Neutrophil (primary cell): Measurements from ENCODE around the gene ALDH8A1.

Source experiments
- H3K27ac ChIP-seq: fragments of 200-600 bp; sonication (generic); 2 replicates; pipeline ENCODE4 v1.5.1; 2016; ENCODE audit warnings: mild to moderate bottlenecking, moderate library complexity
- H3K27me3 ChIP-seq: fragments of 200-600 bp; sonication (generic); 2 replicates; pipeline ENCODE4 v1.6.0; 2016; ENCODE audit warnings: mild to moderate bottlenecking
- H3K36me3 ChIP-seq: fragments of 200-600 bp; sonication (generic); 2 replicates; pipeline ENCODE4 v1.5.1; 2017
- H3K4me1 ChIP-seq, 2 experiments: fragments of 200-600 bp in 1 of 2; sonication (generic) in 1 of 2; 1 replicate in 1 of 2; 2 replicates in 1 of 2; pipeline versions ENCODE4 v1.5.1 to v1.6.1; 2013 to 2016; ENCODE audit warnings: low read depth in 1 of 2, low read length in 1 of 2, mild to moderate bottlenecking in 1 of 2, moderate library complexity in 1 of 2; ENCODE audit not compliant: control insufficient read depth in 1 of 2, insufficient read depth in 1 of 2
- H3K4me3 ChIP-seq, 2 experiments: fragments of 200-600 bp in 1 of 2; sonication (generic) in 1 of 2; 1 replicate in 1 of 2; 2 replicates in 1 of 2; pipeline ENCODE4 v1.5.1; 2013 to 2016; ENCODE audit warnings: low read depth in 1 of 2, low read length in 1 of 2, mild to moderate bottlenecking in 1 of 2, moderate library complexity in 1 of 2
- H3K9me3 ChIP-seq: fragments of 200-600 bp; sonication (generic); 2 replicates; pipeline ENCODE4 v1.5.1; 2016
- CTCF ChIP-seq: fragments of 200-600 bp; sonication (generic); IDR thresholded peaks from 2 replicates; pipeline ENCODE4 v1.5.1; 2016; ENCODE audit warnings: antibody characterized with exemption

Gene ALDH8A1

DNA sequence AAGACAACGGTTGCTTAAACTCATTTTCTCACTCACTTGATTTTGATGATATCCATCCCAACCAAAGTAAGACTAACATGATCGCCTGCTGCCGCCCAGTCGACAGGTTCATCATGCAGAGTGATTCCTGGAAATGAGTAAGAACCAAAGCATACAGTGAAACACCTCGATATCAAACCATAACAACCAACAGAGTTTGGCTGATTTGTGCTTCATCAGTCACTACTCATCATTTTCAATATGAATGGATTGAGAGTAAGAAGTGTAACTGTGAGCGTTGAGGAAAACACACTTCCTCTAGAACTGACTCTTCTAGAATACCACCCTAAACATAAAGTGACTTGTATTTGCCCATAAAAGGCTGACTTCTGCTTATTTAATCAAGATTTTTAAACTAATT lies 29.2 kb upstream of the ALDH8A1 start:
- Histone ChIP-seq H3K36me3 (peaks cover 49% of the 10 kb centered on the region), H3K4me3 (no peak overlapping the region), H3K27me3 (no peaks in the 10 kb centered on the region), H3K9me3 (no peaks in the 10 kb centered on the region), H3K4me1 (no peaks in the 10 kb centered on the region), H3K27ac (no peak overlapping the region)
- no peak for TF ChIP-seq CTCF

GRCh38 chr6:134974370-134974769 lies 24.5 kb upstream of the ALDH8A1 start:
- Histone ChIP-seq H3K4me1 (no peaks in the 10 kb centered on the region), H3K27ac (no peak overlapping the region), H3K27me3 (no peaks in the 10 kb centered on the region), H3K4me3 (no peak overlapping the region), H3K36me3 (peaks cover 40% of the 10 kb centered on the region), H3K9me3 (no peaks in the 10 kb centered on the region)
- no peak for TF ChIP-seq CTCF

DNA sequence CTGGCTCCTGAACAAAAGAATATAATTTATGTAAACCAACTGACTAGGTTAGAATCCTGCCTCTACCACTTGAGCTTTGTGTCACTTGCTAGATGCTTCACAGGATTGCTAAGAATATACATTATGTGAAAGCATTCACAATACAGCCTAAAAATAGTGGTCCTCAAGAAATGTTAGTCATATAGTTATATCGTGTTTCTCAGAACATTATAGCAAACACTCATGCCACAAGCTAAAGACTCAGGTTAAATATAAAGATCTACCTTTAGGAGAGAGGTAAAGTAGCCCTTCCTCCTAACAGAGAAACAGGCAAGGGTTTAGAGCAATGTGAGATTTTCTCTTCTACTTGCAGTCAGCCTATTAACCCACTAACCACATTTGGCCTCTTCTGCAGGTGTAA lies 17.8 kb upstream of the ALDH8A1 start:
- Histone ChIP-seq H3K4me3 (no peak overlapping the region), H3K36me3 (peaks cover 36% of the 10 kb centered on the region), H3K4me1 (no peaks in the 10 kb centered on the region), H3K9me3 (no peaks in the 10 kb centered on the region), H3K27ac (no peak overlapping the region), H3K27me3 (no peaks in the 10 kb centered on the region)
- no peak for TF ChIP-seq CTCF

DNA sequence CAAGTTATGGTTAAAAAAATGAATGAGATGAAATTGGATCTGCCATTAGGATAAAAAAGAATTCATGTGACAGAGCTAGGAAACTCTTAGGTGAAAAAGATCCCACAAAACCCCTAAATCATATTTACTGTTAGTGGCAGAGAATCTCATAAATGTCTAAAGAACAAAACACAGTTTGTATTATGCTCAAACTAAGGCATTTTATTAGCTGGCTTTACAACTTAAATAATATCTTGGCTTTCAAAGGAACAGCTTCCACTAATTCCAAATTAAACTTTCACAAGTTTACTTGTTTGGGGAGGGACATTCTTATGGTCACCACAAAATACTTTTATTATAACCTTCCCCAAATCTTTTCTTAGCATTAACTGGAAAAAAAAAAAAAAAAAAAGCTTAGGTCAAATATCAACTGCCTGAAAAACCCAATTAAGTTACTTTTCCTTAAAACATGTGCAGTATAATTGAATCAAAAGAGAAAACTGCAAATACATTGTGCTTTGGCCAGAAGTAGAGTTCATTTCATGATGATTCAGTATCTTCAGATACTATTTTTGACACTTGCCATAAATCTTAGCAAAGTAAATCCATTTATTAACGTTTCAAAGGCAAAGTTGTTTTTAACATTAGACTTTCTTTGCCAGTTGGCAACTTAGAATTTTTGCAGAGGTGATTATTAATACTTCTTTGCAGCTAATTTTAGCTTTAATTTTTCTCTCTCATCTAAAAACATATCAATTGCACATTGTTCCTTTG lies 14.7 kb upstream of the ALDH8A1 start:
- TF ChIP-seq CTCF, result no peak
- H3K9me3 ChIP-seq, result no peaks in the 10 kb centered on the region
- H3K4me3 ChIP-seq, result no peak overlapping the region
- H3K4me1 ChIP-seq, result no peaks in the 10 kb centered on the region
- no peak overlapping the region for H3K27ac ChIP-seq
- no peaks in the 10 kb centered on the region for H3K27me3 ChIP-seq
- H3K36me3 ChIP-seq, result peaks cover 41% of the 10 kb centered on the region

- Histone ChIP-seq H3K4me1 (no peaks in the 10 kb centered on the region), H3K9me3 (no peaks in the 10 kb centered on the region), H3K36me3 (peaks cover 46% of the 10 kb centered on the region), H3K27me3 (no peaks in the 10 kb centered on the region), H3K27ac (no peak overlapping the region), H3K4me3 (no peak overlapping the region)
- TF ChIP-seq CTCF, result no peak
These were observed 12.5 kb upstream of the ALDH8A1 start for GRCh38 chr6:134962421-134962820.
